HepG2 (cell line): ENCODE measurements around the gene STMND1. TPM values are rescaled to one million over a fixed set of nuclear protein-coding genes. Genes with fewer than 3 reads are reported as not detected.

Source experiments
- CENPT ChIP-seq: sonication (generic); formaldehyde crosslinking; IDR thresholded peaks from 2 replicates; pipeline ENCODE4 v1.8.0; 2022; ENCODE audit warnings: low read depth, mild to moderate bottlenecking, moderate library complexity, missing genetic modification reagents
- HCFC1 ChIP-seq: fragments of 150-350 bp; IDR thresholded peaks from 2 replicates; pipeline ENCODE4 v1.6.1; 2014; ENCODE audit warnings: low read depth, low read length
- JARID2 ChIP-seq: sonication (generic); formaldehyde crosslinking; IDR thresholded peaks from 2 replicates; pipeline ENCODE4 v1.8.1; 2023; ENCODE audit warnings: missing genetic modification reagents, inconsistent platforms; ENCODE audit not compliant: insufficient replicate concordance
- RBFOX2 ChIP-seq: fragments of 200-400 bp; formaldehyde crosslinking; IDR thresholded peaks from 2 replicates; pipeline ENCODE4 v1.6.1; 2017; ENCODE audit warnings: low read depth, mild to moderate bottlenecking, low read length
- SMC3 ChIP-seq: IDR thresholded peaks from 2 replicates; pipeline ENCODE4 v1.6.1; 2011; ENCODE audit warnings: low read length, improper control_type of control experiment
- SPEN ChIP-seq: sonication (generic); formaldehyde crosslinking; IDR thresholded peaks from 2 replicates; pipeline ENCODE4 v1.5.1; 2020; ENCODE audit warnings: low read depth, mild to moderate bottlenecking, missing genetic modification reagents
- SRSF1 ChIP-seq: fragments of 200-400 bp; formaldehyde crosslinking; optimal IDR thresholded peaks from 2 replicates; pipeline ENCODE3; 2017; ENCODE audit warnings: mild to moderate bottlenecking, low read depth, low read length, moderate library complexity
- THYN1 ChIP-seq: sonication (generic); formaldehyde crosslinking; IDR thresholded peaks from 2 replicates; pipeline ENCODE4 v1.8.1; 2023; ENCODE audit warnings: low read depth, mild to moderate bottlenecking, moderate library complexity, missing genetic modification reagents, borderline replicate concordance
- ZEB1 ChIP-seq: IDR thresholded peaks from 2 replicates; pipeline ENCODE4 v1.6.1; 2012; ENCODE audit warnings: mild to moderate bottlenecking, low read depth, inconsistent platforms; ENCODE audit not compliant: insufficient replicate concordance
- ZFP82 ChIP-seq: sonication (generic); formaldehyde crosslinking; IDR thresholded peaks from 2 replicates; pipeline ENCODE4 v1.5.1; 2020; ENCODE audit warnings: mild to moderate bottlenecking, missing genetic modification reagents, borderline replicate concordance
- ZFYVE20 ChIP-seq: sonication (generic); formaldehyde crosslinking; IDR thresholded peaks from 2 replicates; pipeline ENCODE4 v1.8.0; 2023; ENCODE audit warnings: low read depth, mild to moderate bottlenecking, moderate library complexity, missing genetic modification reagents, borderline replicate concordance
- ZMYM2 ChIP-seq: sonication (generic); formaldehyde crosslinking; IDR thresholded peaks from 2 replicates; pipeline ENCODE4 v1.8.0; 2022; ENCODE audit warnings: mild to moderate bottlenecking, missing genetic modification reagents
- ZMYM4 ChIP-seq: sonication (generic); formaldehyde crosslinking; IDR thresholded peaks from 2 replicates; pipeline ENCODE4 v1.8.1; 2023; ENCODE audit warnings: mild to moderate bottlenecking, missing genetic modification reagents
- ZNF10 ChIP-seq: sonication (generic); formaldehyde crosslinking; IDR thresholded peaks from 2 replicates; pipeline ENCODE4 v1.4.0; 2020; ENCODE audit warnings: mild to moderate bottlenecking, low read depth, missing genetic modification reagents, borderline replicate concordance
- ZNF263 ChIP-seq: sonication (generic); formaldehyde crosslinking; IDR thresholded peaks from 2 replicates; pipeline ENCODE4 v1.4.0; 2020; ENCODE audit warnings: missing genetic modification reagents
- ZNF446 ChIP-seq: sonication (generic); formaldehyde crosslinking; IDR thresholded peaks from 2 replicates; pipeline ENCODE4 v1.5.0; 2020; ENCODE audit warnings: mild to moderate bottlenecking, missing genetic modification reagents
- ZNF484 ChIP-seq: sonication (generic); formaldehyde crosslinking; IDR thresholded peaks from 2 replicates; pipeline ENCODE4 v1.5.1; 2020; ENCODE audit warnings: mild to moderate bottlenecking, low read depth, missing genetic modification reagents, borderline replicate concordance
- ZNF572 ChIP-seq: sonication (generic); formaldehyde crosslinking; IDR thresholded peaks from 2 replicates; pipeline ENCODE4 v1.5.1; 2020; ENCODE audit warnings: mild to moderate bottlenecking, missing genetic modification reagents
- ZNF672 ChIP-seq: sonication (generic); formaldehyde crosslinking; IDR thresholded peaks from 2 replicates; pipeline ENCODE4 v1.8.1; 2022; ENCODE audit warnings: missing genetic modification reagents
- ZNF775 ChIP-seq: sonication (generic); formaldehyde crosslinking; IDR thresholded peaks from 2 replicates; pipeline ENCODE4 v1.4.0; 2020; ENCODE audit warnings: missing genetic modification reagents, mild to moderate bottlenecking, moderate library complexity, borderline replicate concordance
- ZSCAN9 ChIP-seq: IDR thresholded peaks from 2 replicates; pipeline ENCODE4 v1.6.1; 2016; ENCODE audit warnings: borderline replicate concordance
- polyA plus RNA-seq, 8 experiments: library from polyadenylated mRNA; depleted of rRNA in 3 of 8; stranded (reverse) in 7 of 8; unstranded in 1 of 8; fragments of >200 nt; fragmentation: Illumina TruSeq in 4 of 8; extraction: Trizol in 4 of 8; gene quantifications; 2 replicates each; pipeline versions ENCODE4 v1.2.1 to v1.2.3, GENCODE V29; 2011 to 2016; ENCODE audit warnings: low read depth in 4 of 8, missing spikeins in 1 of 8, mixed read lengths in 1 of 8; ENCODE audit not compliant: insufficient read depth in 1 of 8
- total RNA-seq, 5 experiments: library from RNA; depleted of rRNA; stranded (reverse); fragments of >200 nt; fragmentation: Illumina TruSeq; extraction: Trizol; gene quantifications; 2 replicates each; pipeline ENCODE4 v1.2.3, GENCODE V29; 2016; ENCODE audit warnings: low read depth in 1 of 5
- TF ChIP-seq, protein P1 (sequence below): sonication (generic); formaldehyde crosslinking; IDR thresholded peaks from 2 replicates; pipeline ENCODE4 v1.8.0; 2022; ENCODE audit warnings: missing genetic modification reagents, mild to moderate bottlenecking, borderline replicate concordance
- TF ChIP-seq, protein P2 (sequence below): sonication (generic); formaldehyde crosslinking; IDR thresholded peaks from 2 replicates; pipeline ENCODE4 v1.4.0; 2020; ENCODE audit warnings: low read depth, mild to moderate bottlenecking, missing genetic modification reagents
- TF ChIP-seq, protein P3 (sequence below): sonication (generic); formaldehyde crosslinking; IDR thresholded peaks from 2 replicates; pipeline ENCODE4 v1.5.0; 2020; ENCODE audit warnings: missing genetic modification reagents
- TF ChIP-seq, protein P4 (sequence below): IDR thresholded peaks from 2 replicates; pipeline ENCODE4 v1.6.1; 2016; ENCODE audit warnings: low read depth, borderline replicate concordance
- TF ChIP-seq, protein P5 (sequence below): sonication (generic); formaldehyde crosslinking; IDR thresholded peaks from 2 replicates; pipeline ENCODE4 v1.5.0; 2020; ENCODE audit warnings: mild to moderate bottlenecking, missing genetic modification reagents, moderate library complexity

STMND1 gene
- total and polyA plus RNA-seq, 2 of the 13 experiments (the other 11 are each of a cell fraction or from before 2014, with no cell fraction given) = not detected

DNA sequence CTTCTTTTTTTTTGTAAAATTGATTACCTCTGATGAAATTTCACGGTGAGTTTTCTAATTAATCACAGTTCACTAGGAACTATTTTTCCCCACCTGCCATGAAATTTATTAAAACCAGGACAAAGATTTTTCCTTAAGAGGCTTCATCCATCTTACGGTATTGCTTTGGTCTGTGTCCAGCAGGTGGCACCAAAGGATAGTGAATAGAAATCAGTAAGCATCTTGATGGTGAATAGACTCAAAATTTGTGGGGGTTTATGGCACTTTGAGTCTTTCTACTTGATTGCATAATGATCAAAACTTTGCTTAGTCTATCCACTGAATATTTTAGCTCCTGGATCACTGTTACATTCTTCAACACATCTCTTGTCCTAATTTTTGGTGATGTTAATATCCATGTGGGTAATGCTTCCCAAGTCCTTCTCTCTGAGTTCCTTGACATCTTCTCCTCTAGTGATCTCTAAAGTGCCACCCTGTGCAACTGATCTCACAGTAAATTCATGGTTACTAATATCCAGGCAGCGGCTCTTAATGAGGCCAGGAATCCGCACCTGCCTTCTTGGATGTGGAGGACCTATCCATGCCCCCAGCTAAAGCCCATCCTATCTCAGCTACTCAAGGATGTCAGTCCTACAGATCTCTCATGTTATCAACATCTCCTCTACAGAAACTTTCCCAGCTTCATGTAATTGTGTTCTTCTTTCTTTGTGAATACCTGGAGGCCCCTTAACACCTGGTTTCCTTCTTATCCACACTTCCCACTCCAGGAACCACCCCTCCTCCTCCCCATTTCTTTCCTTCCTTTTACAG, 54.5 kb downstream of the STMND1 start (continued):
- TF ChIP-seq, protein P1, sequence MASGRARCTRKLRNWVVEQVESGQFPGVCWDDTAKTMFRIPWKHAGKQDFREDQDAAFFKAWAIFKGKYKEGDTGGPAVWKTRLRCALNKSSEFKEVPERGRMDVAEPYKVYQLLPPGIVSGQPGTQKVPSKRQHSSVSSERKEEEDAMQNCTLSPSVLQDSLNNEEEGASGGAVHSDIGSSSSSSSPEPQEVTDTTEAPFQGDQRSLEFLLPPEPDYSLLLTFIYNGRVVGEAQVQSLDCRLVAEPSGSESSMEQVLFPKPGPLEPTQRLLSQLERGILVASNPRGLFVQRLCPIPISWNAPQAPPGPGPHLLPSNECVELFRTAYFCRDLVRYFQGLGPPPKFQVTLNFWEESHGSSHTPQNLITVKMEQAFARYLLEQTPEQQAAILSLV (CRISPR knock-in tag) = no peak
- TF ChIP-seq SPEN (no peak), ZNF572 (CRISPR knock-in tag) (no peak), HCFC1 (no peak), JARID2 (CRISPR knock-in tag) (no peak), ZMYM2 (CRISPR knock-in tag) (no peak), SRSF1 (no peak), THYN1 (CRISPR knock-in tag) (no peak), CENPT (CRISPR knock-in tag) (no peak), ZNF446 (no peak), ZNF484 (CRISPR knock-in tag) (no peak), ZNF672 (CRISPR knock-in tag) (no peak), ZNF263 (CRISPR knock-in tag) (no peak), ZFP82 (no peak), ZNF10 (CRISPR knock-in tag) (no peak), RBFOX2 (no peak), ZNF775 (CRISPR knock-in tag) (no peak), ZSCAN9 (CRISPR knock-in tag) (0 out of 2 replicates have a peak, but pooled peaks have one; percentile 39), ZMYM4 (CRISPR knock-in tag) (no peak), SMC3 (peak; percentile 93), ZEB1 (no peak), ZFYVE20 (CRISPR knock-in tag) (no peak)
- TF ChIP-seq, protein P2, sequence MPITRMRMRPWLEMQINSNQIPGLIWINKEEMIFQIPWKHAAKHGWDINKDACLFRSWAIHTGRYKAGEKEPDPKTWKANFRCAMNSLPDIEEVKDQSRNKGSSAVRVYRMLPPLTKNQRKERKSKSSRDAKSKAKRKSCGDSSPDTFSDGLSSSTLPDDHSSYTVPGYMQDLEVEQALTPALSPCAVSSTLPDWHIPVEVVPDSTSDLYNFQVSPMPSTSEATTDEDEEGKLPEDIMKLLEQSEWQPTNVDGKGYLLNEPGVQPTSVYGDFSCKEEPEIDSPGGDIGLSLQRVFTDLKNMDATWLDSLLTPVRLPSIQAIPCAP (CRISPR knock-in tag) = no peak
- TF ChIP-seq, protein P3, sequence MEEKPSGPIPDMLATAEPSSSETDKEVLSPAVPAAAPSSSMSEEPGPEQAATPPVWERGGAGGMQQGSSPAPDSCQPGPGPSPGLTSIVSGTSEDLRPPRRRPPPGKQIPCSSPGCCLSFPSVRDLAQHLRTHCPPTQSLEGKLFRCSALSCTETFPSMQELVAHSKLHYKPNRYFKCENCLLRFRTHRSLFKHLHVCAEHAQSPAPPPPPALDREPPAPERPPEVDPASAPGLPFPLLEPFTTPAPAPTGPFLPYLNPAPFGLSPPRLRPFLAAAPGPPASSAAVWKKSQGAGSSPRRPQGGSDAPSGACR (CRISPR knock-in tag) = no peak
- TF ChIP-seq, protein P4, sequence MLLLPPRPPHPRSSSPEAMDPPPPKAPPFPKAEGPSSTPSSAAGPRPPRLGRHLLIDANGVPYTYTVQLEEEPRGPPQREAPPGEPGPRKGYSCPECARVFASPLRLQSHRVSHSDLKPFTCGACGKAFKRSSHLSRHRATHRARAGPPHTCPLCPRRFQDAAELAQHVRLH (CRISPR knock-in tag) = no peak
- TF ChIP-seq, protein P5, sequence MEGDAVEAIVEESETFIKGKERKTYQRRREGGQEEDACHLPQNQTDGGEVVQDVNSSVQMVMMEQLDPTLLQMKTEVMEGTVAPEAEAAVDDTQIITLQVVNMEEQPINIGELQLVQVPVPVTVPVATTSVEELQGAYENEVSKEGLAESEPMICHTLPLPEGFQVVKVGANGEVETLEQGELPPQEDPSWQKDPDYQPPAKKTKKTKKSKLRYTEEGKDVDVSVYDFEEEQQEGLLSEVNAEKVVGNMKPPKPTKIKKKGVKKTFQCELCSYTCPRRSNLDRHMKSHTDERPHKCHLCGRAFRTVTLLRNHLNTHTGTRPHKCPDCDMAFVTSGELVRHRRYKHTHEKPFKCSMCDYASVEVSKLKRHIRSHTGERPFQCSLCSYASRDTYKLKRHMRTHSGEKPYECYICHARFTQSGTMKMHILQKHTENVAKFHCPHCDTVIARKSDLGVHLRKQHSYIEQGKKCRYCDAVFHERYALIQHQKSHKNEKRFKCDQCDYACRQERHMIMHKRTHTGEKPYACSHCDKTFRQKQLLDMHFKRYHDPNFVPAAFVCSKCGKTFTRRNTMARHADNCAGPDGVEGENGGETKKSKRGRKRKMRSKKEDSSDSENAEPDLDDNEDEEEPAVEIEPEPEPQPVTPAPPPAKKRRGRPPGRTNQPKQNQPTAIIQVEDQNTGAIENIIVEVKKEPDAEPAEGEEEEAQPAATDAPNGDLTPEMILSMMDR = peak; percentile 85
